Stimulated activated CD4-positive, alpha-beta T cell treated with anti-CD3 and anti-CD28 coated beads, Interleukin-15, amount 100 ng/mL, for 24 hours (primary cell): ENCODE results near the gene CEP131.
A peak's percentile ranks its signal among the peaks of the same experiment; 100 is the strongest.

Experiments
- DNase-seq: peaks from one replicate; pipeline ENCODE4 v3.0.0-alpha.2; 2020

Gene CEP131

DNA sequence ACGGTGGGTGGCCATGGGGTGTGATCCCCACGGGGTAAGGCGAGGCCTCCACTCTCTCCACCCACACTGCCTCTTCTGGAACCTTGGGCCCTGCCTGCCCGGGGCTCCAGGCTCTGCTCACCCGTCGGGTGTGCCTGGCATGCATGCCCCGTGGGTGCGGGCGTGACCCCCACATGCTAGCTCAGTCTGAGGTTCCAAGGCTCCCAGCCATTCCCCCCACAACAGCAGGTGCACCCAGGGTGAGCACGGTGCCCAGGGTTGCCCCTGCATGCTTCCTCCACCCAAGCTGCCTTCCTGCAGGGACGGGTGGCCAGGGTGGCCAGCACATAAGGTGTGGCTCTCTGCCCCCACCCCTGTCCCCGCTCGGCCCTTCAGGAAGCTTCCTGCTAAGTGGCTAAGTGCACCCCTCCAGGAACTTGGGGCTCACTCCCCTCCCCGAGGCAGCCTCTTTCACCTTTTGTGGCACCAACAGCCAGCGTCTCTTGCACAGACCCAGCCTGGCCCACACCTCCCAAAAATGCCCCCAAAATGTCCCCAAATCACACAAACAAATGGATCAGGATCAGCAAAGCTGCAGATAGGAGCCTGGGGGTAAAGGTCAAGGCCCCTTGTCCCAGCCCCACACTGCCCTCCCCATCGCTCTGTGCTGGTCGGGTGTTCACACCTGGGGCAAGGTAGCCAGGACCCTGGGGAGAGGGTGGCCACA lies 78.9 kb downstream of the CEP131 start:
- no peak for DNase-seq

DNA sequence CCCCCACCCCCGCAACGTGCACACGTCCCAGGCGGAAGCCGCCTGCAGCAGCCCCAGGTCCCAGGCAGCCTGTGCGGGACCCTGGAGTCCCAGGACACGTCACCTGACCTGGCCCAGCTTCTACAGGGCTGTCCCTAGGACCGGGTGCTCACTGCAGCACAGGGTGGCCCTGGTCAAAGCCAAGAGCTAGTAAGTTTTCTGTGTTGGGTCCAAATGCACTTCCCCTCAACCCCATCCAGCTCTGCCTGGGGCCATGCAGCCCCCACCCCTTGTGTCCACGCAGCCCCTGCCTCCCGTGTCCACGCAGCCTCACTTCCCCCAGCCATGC lies 79.6 kb downstream of the CEP131 start:
- no peak for DNase-seq

- DNase-seq, result peak; percentile 74
Observed at GRCh38 chr17:81142301-81143199, 80.2 kb downstream of the CEP131 start.

DNA sequence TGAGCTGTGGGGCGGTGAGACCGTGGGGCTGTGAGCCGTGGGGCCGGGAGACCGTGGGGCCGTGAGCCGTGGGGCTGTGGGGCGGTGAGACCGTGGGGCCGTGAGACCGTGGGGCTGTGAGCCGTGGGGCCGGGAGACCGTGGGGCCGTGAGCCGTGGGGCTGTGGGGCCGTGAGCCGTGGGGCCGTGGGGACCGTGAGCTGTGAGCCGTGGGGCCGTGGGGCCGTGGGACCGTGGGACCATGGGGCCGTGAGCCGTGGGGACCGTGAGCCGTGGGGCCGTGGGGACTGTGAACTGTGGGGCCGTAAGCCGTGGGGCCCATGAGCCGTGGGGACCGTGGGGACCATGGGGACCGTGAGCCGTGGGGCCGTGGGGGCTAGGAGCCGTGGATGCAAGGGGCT lies 82.1 kb downstream of the CEP131 start:
- DNase-seq, result no peak

DNA sequence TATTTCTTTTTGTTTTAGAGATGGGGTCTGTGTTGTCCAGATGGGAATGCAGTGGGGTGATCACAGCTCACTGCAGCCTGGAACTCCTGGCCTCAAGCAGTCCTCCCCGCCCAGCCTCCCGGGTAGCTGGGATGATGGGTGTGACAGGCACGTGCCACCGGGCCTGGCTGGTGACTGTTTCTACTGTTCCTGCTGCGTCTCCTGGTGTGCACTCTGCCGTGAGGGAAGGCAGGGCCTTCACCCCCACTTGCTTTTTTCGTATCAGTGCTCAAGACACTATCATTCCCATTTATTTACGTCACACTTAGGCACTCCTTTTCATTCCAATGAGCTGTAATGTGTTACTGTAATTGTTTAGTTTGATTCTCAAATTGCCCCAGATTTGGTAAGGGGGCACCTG lies 82.7 kb downstream of the CEP131 start:
- no peak for DNase-seq
